Prostate gland (tissue), 2 donors: ENCODE results near the gene NRG4.

ENCODE experiments used
- POLR2A ChIP-seq: fragments of 450-650 bp; IDR thresholded peaks from one replicate; pipeline ENCODE4 v1.6.1; 2016; ENCODE audit warnings: antibody characterized with exemption, mild to moderate bottlenecking
- TF ChIP-seq, protein P1 (sequence below), 4 experiments: fragments of 200-600 bp in 2 of 4; fragments of 450-650 bp in 2 of 4; sonication (generic) in 2 of 4; IDR thresholded peaks; 1 replicate in 3 of 4; 2 replicates in 1 of 4; pipeline ENCODE4 v1.5.1; 2016 to 2019; ENCODE audit warnings: antibody characterized with exemption in 4 of 4, mild to moderate bottlenecking in 2 of 4, moderate library complexity in 2 of 4

DNA sequence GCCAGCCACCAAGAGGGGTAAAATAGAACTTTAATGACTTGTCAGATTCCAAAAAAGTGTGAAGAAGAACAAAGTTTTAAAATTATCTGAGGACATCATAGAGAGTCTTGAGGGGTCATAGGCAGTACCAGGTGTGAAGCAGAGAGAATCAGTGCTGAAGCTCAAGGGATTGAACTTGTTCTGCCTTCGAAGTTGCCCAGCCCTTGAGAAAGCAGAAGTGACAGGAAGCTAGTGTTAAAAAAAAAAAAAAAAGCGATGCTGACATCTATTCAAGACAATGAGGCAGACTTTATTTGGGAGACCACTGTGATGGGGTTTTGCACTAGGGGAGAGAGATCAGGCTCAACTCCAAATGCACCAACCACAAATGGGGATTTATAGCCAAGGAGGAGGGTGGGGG, 86.8 kb downstream of the NRG4 start:
- TF ChIP-seq, protein P1, sequence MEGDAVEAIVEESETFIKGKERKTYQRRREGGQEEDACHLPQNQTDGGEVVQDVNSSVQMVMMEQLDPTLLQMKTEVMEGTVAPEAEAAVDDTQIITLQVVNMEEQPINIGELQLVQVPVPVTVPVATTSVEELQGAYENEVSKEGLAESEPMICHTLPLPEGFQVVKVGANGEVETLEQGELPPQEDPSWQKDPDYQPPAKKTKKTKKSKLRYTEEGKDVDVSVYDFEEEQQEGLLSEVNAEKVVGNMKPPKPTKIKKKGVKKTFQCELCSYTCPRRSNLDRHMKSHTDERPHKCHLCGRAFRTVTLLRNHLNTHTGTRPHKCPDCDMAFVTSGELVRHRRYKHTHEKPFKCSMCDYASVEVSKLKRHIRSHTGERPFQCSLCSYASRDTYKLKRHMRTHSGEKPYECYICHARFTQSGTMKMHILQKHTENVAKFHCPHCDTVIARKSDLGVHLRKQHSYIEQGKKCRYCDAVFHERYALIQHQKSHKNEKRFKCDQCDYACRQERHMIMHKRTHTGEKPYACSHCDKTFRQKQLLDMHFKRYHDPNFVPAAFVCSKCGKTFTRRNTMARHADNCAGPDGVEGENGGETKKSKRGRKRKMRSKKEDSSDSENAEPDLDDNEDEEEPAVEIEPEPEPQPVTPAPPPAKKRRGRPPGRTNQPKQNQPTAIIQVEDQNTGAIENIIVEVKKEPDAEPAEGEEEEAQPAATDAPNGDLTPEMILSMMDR (IDR thresholded peaks at IDR 0.05): no peak
- TF ChIP-seq POLR2A: no peak
